Renal cortical epithelial cell (primary cell): Measurements from ENCODE around the gene COMMD10. TPM values are rescaled to one million over a fixed set of nuclear protein-coding genes. Genes with fewer than 3 reads are reported as not detected.
A peak's percentile ranks its signal among the peaks of the same experiment; 100 is the strongest.

Experiments used
- DNase-seq: peaks from one replicate; pipeline ENCODE4 v3.0.0-alpha.2; 2011; ENCODE audit warnings: low read depth
- total RNA-seq: library from RNA; depleted of rRNA; stranded (reverse); fragments of >200 nt; gene quantifications from 2 replicates; pipeline ENCODE4 v1.2.3, GENCODE V29; 2014

COMMD10 gene
- total RNA-seq, 1 donor from 2014 or later: 42.1 TPM

- no peak for DNase-seq
Measured at GRCh38 chr5:116216246-116216645, 131.4 kb downstream of the COMMD10 start.

DNA sequence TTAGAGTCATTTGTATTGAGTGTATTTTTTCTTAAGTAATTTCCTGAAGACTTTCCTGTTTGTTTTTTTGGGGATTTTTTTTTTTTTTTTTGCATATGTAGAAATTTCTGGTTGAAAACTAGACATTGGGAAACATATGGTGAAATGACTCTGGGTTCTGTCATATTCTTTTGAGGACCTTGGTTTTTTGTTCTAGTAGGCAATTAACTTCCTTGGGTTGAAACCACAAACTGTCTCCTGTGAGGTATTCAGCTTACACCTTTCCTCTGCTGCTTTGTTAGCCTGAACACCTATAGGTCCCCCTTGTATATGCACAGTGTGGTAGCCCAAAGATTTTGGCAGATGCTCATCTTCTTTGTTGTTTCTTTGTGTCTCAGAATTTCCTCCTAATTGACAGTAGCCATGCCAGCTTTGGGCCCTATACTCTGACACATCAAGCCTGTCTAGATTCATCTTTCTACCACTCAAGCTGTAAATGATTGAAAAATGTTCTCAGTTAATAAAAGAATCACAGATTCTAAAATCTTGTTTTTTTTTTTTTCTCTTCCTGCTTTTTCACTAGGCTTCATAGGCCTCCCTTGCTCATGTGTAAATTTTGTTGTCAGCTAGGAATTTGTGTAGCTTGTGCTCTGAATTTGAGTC lies 140.6 kb downstream of the COMMD10 start:
- peak; percentile 13 for DNase-seq

DNA sequence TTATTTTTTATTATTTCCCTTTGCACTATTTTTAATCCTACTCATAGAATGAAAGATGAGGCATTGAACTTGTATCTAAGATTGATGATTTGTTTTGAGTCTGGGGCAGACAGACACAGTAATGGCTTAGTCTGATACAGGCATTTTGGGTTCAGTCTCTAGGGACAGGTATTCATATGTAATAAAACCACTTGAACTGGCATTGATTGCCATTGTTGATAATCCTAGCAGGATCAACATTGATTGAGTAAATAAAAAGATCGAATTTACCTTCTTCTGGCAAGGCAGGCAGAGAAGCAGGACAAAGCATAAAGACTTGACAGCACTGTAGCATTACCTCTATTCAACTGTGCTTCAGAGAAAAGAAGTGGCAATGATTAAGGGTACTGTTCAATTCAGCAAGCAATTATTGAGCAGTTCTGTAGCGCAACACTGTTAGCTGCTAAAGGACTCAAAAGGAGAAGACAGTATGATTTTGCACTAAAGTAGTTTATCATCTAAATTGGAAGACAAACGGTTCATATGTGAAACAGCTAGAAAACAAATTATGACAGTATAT lies 144.4 kb downstream of the COMMD10 start:
- DNase-seq: no peak

DNA sequence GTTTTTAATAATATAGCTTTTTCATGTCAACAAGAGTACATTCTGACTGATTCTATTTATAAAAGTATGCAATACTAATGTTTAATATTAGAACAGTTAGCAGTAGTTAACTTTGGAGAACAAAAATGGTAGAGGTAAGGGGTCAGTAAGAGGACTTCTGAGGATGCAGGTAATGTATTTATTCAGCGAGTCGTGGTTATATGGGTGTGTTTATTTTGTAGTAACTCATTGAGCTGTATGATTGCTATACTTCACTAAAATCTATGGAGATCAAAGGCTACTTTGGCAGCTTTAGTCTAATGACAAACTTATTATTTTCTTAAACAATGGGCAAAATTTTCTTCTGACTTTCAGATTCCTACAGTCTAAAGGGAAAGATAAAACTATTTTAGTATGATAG lies 146.5 kb downstream of the COMMD10 start:
- DNase-seq: no peak

GRCh38 chr5:116234681-116235080 lies 149.9 kb downstream of the COMMD10 start:
- DNase-seq: no peak

GRCh38 chr5:116237917-116238500 lies 153.2 kb downstream of the COMMD10 start:
- DNase-seq: no peak

DNA sequence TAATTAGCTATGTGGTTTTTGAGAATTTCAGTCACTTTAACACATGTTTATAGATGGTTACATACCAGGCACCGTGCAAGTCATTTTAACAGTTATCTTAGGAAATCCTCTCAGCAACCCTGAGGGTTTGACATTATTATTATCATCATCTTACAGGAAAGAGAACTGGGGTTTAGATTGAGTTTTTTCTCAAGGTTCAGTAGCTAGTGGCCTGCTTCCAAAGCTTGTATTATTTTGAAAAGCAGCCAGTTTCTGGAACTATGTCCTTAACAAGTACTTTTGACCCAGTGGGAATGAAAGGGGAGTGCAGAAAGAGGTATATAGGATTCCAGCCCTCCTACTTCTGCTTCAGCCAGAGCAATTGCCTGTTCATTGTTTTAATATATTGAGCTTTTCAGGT lies 157.5 kb downstream of the COMMD10 start:
- DNase-seq: no peak

DNA sequence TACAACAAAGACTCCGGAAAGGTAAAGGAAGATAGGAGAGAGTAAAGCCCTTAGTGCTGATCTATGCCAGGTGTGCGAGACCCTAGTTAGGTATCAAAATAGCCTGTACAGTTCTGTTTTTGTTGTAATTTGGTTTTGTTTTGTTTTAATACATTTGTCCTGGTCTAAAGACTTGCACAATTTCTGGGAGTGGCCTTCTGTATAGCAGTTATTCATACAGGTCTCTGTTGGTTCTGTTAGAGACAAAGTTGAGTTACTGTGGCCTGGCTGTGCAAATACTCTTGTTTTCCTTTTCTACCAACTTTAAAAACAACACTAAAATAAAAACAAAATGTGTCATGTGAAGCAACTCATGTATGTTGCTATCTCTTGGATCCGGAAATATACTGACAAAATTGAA lies 163.6 kb downstream of the COMMD10 start:
- DNase-seq: peak; percentile 36

DNA sequence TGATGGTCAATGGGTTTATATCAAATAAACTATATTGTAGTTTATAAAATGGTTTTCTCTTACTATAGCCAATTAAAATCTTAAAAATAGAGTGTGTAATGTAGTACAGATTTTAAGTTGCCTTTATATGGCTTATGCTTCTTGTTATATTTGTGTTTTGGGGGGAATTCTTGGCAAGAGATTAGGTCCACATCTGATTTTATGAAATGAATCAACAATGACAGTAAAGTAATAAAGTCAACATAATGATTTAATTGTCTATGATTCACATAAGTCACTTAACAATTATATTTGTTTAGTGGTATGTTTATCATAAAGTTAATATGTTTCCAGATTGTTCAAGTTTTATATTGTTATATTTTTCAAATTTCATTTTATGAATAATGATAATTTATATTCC lies 164.8 kb downstream of the COMMD10 start:
- DNase-seq: no peak

DNA sequence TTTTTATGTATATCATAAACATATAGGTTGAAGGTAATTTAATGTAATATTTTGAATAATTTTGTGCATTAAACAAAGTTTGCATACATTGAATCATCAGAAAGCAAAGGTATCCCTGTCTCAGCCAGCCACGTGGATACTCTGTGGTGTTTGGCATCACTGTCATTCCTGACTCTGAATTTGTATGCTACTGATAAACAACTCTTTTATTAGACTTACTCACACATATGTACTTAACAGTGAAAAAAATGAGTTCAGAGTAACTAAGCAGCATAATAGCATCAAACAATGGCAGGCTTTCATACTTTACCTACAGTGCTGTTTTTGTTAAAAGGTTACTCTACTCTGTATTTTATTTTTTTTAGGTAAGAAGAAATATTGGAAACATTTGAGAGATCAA lies 171.9 kb downstream of the COMMD10 start:
- DNase-seq: no peak

- no peak for DNase-seq
Measured at GRCh38 chr5:116265471-116265870, 180.6 kb downstream of the COMMD10 start.

DNA sequence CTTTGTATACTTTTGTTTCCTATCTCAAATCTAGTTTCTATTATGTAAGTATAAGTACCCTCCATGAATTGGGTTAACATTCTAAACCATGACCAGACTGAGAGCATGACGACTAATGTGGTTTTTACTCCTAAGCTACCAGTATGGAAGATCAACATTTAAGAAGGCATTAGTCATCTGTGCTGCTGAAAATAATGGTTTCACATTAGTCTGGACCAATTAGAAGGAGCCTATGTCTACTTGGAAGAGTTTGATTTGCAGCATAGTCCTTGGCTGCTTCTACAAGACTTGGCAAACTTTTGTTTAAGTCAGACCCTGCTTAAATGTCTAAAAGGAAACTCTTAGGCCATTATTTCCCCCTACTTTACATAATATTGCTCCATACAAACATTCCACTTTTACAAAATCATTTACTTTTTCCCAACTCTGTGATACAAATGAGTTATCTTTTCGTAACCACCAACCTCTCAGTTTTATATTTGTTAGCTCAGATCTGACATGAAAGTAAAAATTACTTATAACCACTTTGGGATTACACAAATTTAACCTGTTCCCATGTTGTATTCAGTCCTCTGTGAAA lies 186.7 kb downstream of the COMMD10 start:
- DNase-seq: peak; percentile 72

GRCh38 chr5:116272281-116272941 lies 187.6 kb downstream of the COMMD10 start:
- DNase-seq: peak; percentile 75

- DNase-seq: peak; percentile 96
Measured at GRCh38 chr5:116273448-116274242, 188.8 kb downstream of the COMMD10 start.

- DNase-seq: no peak
Measured at GRCh38 chr5:116274251-116274650, 189.4 kb downstream of the COMMD10 start.

DNA sequence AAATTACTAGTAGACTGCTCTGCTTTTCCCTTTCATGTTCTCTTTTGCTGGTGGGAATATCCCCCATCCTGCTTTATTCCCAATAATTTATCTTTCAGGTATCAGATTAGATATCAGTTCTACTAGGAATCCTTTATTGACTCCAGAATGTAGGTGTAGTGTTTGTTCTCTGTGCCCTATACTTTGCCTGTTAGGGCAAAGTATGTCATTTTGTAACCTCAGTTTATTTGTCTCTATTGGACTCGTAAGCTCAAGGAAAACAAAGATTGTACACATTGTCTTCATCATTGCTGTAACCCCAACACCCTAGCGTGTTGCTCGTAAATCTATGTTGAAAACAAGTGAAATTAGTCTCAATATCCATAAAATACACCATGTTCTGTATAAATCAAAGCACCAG lies 190.5 kb downstream of the COMMD10 start:
- no peak for DNase-seq

DNA sequence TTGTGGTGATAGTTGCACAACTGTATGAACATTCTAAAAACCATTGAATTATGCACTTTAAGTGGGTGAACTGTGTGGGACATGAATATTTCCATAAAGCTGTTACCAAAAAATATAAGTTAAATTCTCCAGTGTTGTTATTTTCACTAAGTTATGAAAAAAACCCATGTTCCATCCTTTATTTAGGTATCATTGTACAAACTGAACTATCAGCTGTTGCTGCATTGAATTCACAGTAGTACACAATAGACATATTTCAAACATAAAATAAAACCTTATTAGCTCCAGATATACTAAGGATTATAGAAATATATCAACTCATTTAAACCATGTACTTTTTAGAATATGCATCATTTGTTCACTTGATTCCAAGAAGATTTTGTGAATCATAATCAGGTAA lies 192.1 kb downstream of the COMMD10 start:
- DNase-seq: no peak

- no peak for DNase-seq
Measured at GRCh38 chr5:116280149-116280803, 195.5 kb downstream of the COMMD10 start.

GRCh38 chr5:116281309-116281708 lies 196.5 kb downstream of the COMMD10 start:
- DNase-seq: no peak

DNA sequence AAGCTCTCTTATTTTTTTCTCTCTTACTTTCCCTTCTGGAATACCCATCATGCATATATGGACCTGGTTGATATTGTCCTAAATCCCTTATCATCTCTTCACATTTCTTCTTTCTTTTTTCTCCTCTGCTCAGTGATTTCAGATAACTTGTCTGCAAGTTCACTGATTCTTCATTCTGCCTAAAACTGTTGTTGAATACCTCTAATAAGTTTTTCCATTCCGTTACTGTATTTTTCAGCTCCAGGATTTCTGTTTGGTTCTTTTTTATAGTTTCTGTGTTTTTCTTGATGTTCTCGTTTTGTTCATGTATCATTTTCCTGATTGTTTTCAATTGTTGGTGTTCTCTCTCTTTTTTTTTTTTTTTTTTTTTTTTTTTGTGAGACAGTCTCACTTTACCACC lies 203.7 kb downstream of the COMMD10 start:
- DNase-seq: no peak

DNA sequence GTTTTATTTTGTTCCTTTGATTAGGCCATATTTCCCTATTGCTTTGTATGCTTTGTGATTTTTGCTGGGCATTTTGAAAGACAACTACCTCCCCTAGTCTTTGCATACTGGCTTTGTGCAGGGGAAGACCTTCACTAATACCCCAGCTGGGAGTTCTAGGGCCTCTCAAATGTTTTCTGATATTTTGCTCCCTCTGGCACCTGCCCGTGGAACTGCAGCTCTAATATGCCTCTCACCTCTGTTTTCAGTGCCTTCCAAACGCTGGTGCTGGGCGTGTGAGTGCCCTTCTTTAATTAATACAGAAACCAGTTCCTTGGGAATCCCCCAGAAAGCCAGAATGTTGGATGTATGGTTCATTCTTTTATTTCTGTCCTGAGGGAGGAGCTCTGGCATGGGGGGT lies 204.5 kb downstream of the COMMD10 start:
- DNase-seq: no peak
